Umbilical cord (tissue), 2 donors: Measurements from ENCODE around the gene PPM1B. TPM values are rescaled to one million over a fixed set of nuclear protein-coding genes. Genes with fewer than 3 reads are reported as not detected.
"Not testable (repeated sequence)": the region's sequence is repeated elsewhere in the genome, so short reads cannot be mapped to it uniquely, and the experiment has no call there.

Experiments
- DNase-seq: peaks from one replicate; pipeline ENCODE4 v3.0.0-alpha.2; 2015; ENCODE audit warnings: low spot score
- total RNA-seq: library from RNA; depleted of rRNA; stranded (reverse); fragments of >200 nt; gene quantifications from one replicate; pipeline ENCODE4 v1.2.3, GENCODE V29; 2014; ENCODE audit warnings: low replicate concordance; ENCODE audit not compliant: insufficient read depth

PPM1B gene
- total RNA-seq, 1 donor from 2014 or later, result 59.2 TPM

GRCh38 chr2:44250376-44250775, 81.7 kb downstream of the PPM1B start:
- no peak for DNase-seq

GRCh38 chr2:44254023-44254422, 85.3 kb downstream of the PPM1B start:
- DNase-seq, result no peak

GRCh38 chr2:44255704-44256103, 87.0 kb downstream of the PPM1B start:
- not testable (repeated sequence) for DNase-seq

GRCh38 chr2:44257802-44258201, 89.1 kb downstream of the PPM1B start:
- DNase-seq, result not testable (repeated sequence)

- DNase-seq, result no peak
Observed at GRCh38 chr2:44267269-44267795, 98.7 kb downstream of the PPM1B start.

- DNase-seq, result peak; percentile 15
Observed at GRCh38 chr2:44267796-44268648, 99.3 kb downstream of the PPM1B start.

- DNase-seq, result no peak
Observed at GRCh38 chr2:44269831-44270230, 101.2 kb downstream of the PPM1B start.

GRCh38 chr2:44271296-44271695, 102.6 kb downstream of the PPM1B start:
- DNase-seq, result no peak

GRCh38 chr2:44273076-44273475, 104.4 kb downstream of the PPM1B start:
- no peak for DNase-seq

GRCh38 chr2:44273596-44273995, 104.9 kb downstream of the PPM1B start:
- DNase-seq, result no peak

GRCh38 chr2:44275927-44276303, 107.2 kb downstream of the PPM1B start:
- DNase-seq, result no peak

GRCh38 chr2:44277541-44277940, 108.9 kb downstream of the PPM1B start:
- no peak for DNase-seq

GRCh38 chr2:44280869-44281268, 112.2 kb downstream of the PPM1B start:
- no peak for DNase-seq

Other genes with a start within 250 kb of the PPM1B start
- gene LRPPRC, start 172.9 kb upstream of the PPM1B start, total RNA-seq, result 84.7 TPM
- 6.5 TPM for gene SLC3A1, start 106.6 kb downstream of the PPM1B start, total RNA-seq
- 39.0 TPM for gene PREPL, start 192.6 kb downstream of the PPM1B start, total RNA-seq
- 20.0 TPM for gene CAMKMT, start 193.1 kb downstream of the PPM1B start, total RNA-seq